Trophoblast cell (in vitro differentiated cells and primary cell): ENCODE data around the gene KCNJ5.
A peak's percentile ranks its signal among the peaks of the same experiment; 100 is the strongest.

ENCODE experiments used
- DNase-seq, 2 donors: peaks; one replicate each; pipeline ENCODE4 v3.0.0-alpha.2; 2016
- H2AFZ ChIP-seq: 2 replicates; pipeline ENCODE4 v1.6.1; 2013; ENCODE audit warnings: low read length, moderate library complexity, mild to moderate bottlenecking; ENCODE audit not compliant: insufficient read depth, poor library complexity
- H2AK5ac ChIP-seq: 2 replicates; pipeline ENCODE4 v1.6.1; 2013; ENCODE audit warnings: mild to moderate bottlenecking, low read length
- H2BK120ac ChIP-seq: 2 replicates; pipeline ENCODE4 v1.6.1; 2013; ENCODE audit warnings: low read length, mild to moderate bottlenecking, moderate library complexity; ENCODE audit not compliant: insufficient read depth, poor library complexity
- H2BK12ac ChIP-seq: 2 replicates; pipeline ENCODE4 v1.6.1; 2013; ENCODE audit warnings: mild to moderate bottlenecking, low read length, moderate library complexity
- H2BK5ac ChIP-seq: 2 replicates; pipeline ENCODE4 v1.6.1; 2013; ENCODE audit warnings: low read length, low read depth, moderate library complexity, mild to moderate bottlenecking; ENCODE audit not compliant: poor library complexity
- H3K14ac ChIP-seq: 2 replicates; pipeline ENCODE4 v1.6.1; 2013; ENCODE audit warnings: mild to moderate bottlenecking, low read length
- H3K18ac ChIP-seq: 2 replicates; pipeline ENCODE4 v1.6.1; 2013; ENCODE audit warnings: mild to moderate bottlenecking, low read length
- H3K23ac ChIP-seq: 2 replicates; pipeline ENCODE4 v1.6.1; 2013; ENCODE audit warnings: low read length
- H3K27ac ChIP-seq: 2 replicates; pipeline ENCODE4 v1.5.1; 2013; ENCODE audit warnings: low read depth, mild to moderate bottlenecking, inconsistent platforms, low read length, moderate library complexity
- H3K27me3 ChIP-seq: 2 replicates; pipeline ENCODE4 v1.6.1; 2013; ENCODE audit warnings: inconsistent platforms, mild to moderate bottlenecking, low read length, moderate library complexity; ENCODE audit not compliant: insufficient read depth
- H3K36me3 ChIP-seq, 2 experiments: 1 replicate in 1 of 2; 2 replicates in 1 of 2; pipeline ENCODE4 v1.6.1; 2013; ENCODE audit warnings: low read length in 2 of 2, mild to moderate bottlenecking in 2 of 2, moderate library complexity in 1 of 2; ENCODE audit not compliant: insufficient read depth in 2 of 2, control insufficient read depth in 1 of 2
- H3K4ac ChIP-seq: 2 replicates; pipeline ENCODE4 v1.6.1; 2013; ENCODE audit warnings: low read depth, mild to moderate bottlenecking, low read length, moderate library complexity
- H3K4me1 ChIP-seq, 2 experiments: 1 replicate in 1 of 2; 2 replicates in 1 of 2; pipeline ENCODE4 v1.6.1; 2013; ENCODE audit warnings: low read length in 2 of 2, mild to moderate bottlenecking in 2 of 2, moderate library complexity in 1 of 2; ENCODE audit not compliant: insufficient read depth in 2 of 2, control insufficient read depth in 1 of 2
- H3K4me2 ChIP-seq: 2 replicates; pipeline ENCODE4 v1.6.1; 2013; ENCODE audit warnings: inconsistent platforms, mild to moderate bottlenecking, low read length, moderate library complexity
- H3K4me3 ChIP-seq: 2 replicates; pipeline ENCODE4 v1.5.1; 2013; ENCODE audit warnings: mild to moderate bottlenecking, low read depth, low read length, inconsistent platforms
- H3K79me1 ChIP-seq: one replicate; pipeline ENCODE4 v1.6.1; 2013; ENCODE audit warnings: low read length
- H3K79me2 ChIP-seq: 2 replicates; pipeline ENCODE4 v1.6.1; 2013; ENCODE audit warnings: low read length, mild to moderate bottlenecking; ENCODE audit not compliant: control insufficient read depth, insufficient read depth, poor library complexity
- H3K9ac ChIP-seq: 2 replicates; pipeline ENCODE4 v1.6.1; 2013; ENCODE audit warnings: mild to moderate bottlenecking, low read length
- H3K9me3 ChIP-seq: 2 replicates; pipeline ENCODE4 v1.6.1; 2013; ENCODE audit warnings: low read depth, mild to moderate bottlenecking, control low read depth, inconsistent platforms, low read length; ENCODE audit not compliant: insufficient read depth
- H4K12ac ChIP-seq: 2 replicates; pipeline ENCODE4 v1.6.1; 2013; ENCODE audit warnings: low read depth, mild to moderate bottlenecking, low read length, moderate library complexity
- H4K8ac ChIP-seq: 2 replicates; pipeline ENCODE4 v1.6.1; 2013; ENCODE audit warnings: low read depth, mild to moderate bottlenecking, low read length, moderate library complexity
- H4K91ac ChIP-seq: one replicate; pipeline ENCODE4 v1.6.1; 2013; ENCODE audit warnings: low read depth, mild to moderate bottlenecking, low read length, moderate library complexity
- WGBS: extraction: QIAGEN DNeasy Blood & Tissue Kit; methylation state at CpG from one replicate; pipeline ENCODE4 v1.1.7; 2013; ENCODE audit warnings: missing lambda C conversion rate; ENCODE audit not compliant: insufficient read length, insufficient coverage; ENCODE audit errors: extremely low coverage; 5-methylcytosine and 5-hydroxymethylcytosine counted together

KCNJ5 gene

GRCh38 chr11:128846985-128847384 lies 44.2 kb upstream of the KCNJ5 start:
- H2BK5ac ChIP-seq, result no peak overlapping the region
- no peak overlapping the region for H2AFZ ChIP-seq
- H2AK5ac ChIP-seq, result no peak overlapping the region
- H2BK120ac ChIP-seq, result no peak overlapping the region
- H3K4me3 ChIP-seq, result no peak overlapping the region
- no peak overlapping the region for H3K14ac ChIP-seq
- H3K4me2 ChIP-seq, result no peak overlapping the region
- no peak for DNase-seq
- no CpG with 5 or more reads among the region's 4 CpGs for WGBS
- no peak overlapping the region for H3K4ac ChIP-seq
- no peaks in the 10 kb centered on the region for H3K79me2 ChIP-seq
- no peak overlapping the region for H4K8ac ChIP-seq
- H3K9ac ChIP-seq, result no peak overlapping the region
- H3K23ac ChIP-seq, result no peak overlapping the region
- H3K27ac ChIP-seq, result no peak overlapping the region
- no peaks in the 10 kb centered on the region for H3K27me3 ChIP-seq
- H3K4me1 ChIP-seq, result no peaks in the 10 kb centered on the region
- H4K12ac ChIP-seq, result no peak overlapping the region
- H3K79me1 ChIP-seq, result no peaks in the 10 kb centered on the region
- no peak overlapping the region for H3K18ac ChIP-seq
- H4K91ac ChIP-seq, result no peak overlapping the region
- no peaks in the 10 kb centered on the region for H3K9me3 ChIP-seq
- H3K36me3 ChIP-seq, result no peaks in the 10 kb centered on the region
- no peak overlapping the region for H2BK12ac ChIP-seq

GRCh38 chr11:128848815-128849455 lies 42.2 kb upstream of the KCNJ5 start:
- no peak overlapping the region for H4K12ac ChIP-seq
- H3K27me3 ChIP-seq, result no peaks in the 10 kb centered on the region
- H3K18ac ChIP-seq, result no peak overlapping the region
- H3K9ac ChIP-seq, result no peak overlapping the region
- H3K14ac ChIP-seq, result no peak overlapping the region
- H3K36me3 ChIP-seq, result no peaks in the 10 kb centered on the region
- H3K27ac ChIP-seq, result no peak overlapping the region
- no peaks in the 10 kb centered on the region for H3K9me3 ChIP-seq
- H3K79me1 ChIP-seq, result no peaks in the 10 kb centered on the region
- no peak overlapping the region for H3K4me2 ChIP-seq
- no peak overlapping the region for H3K23ac ChIP-seq
- H3K4me3 ChIP-seq, result no peak overlapping the region
- no peak overlapping the region for H2BK120ac ChIP-seq
- no peaks in the 10 kb centered on the region for H3K79me2 ChIP-seq
- no peak overlapping the region for H2AFZ ChIP-seq
- WGBS, result no CpG with 5 or more reads among the region's 10 CpGs
- H2AK5ac ChIP-seq, result no peak overlapping the region
- H4K8ac ChIP-seq, result no peak overlapping the region
- no peaks in the 10 kb centered on the region for H3K4me1 ChIP-seq
- H3K4ac ChIP-seq, result no peak overlapping the region
- no peak overlapping the region for H2BK12ac ChIP-seq
- no peak overlapping the region for H4K91ac ChIP-seq
- H2BK5ac ChIP-seq, result no peak overlapping the region
- peak; percentile 52 to 60 for DNase-seq

- Histone ChIP-seq H3K27ac (no peak overlapping the region), H3K18ac (no peak overlapping the region), H2BK5ac (no peak overlapping the region), H3K79me1 (no peaks in the 10 kb centered on the region), H3K27me3 (no peaks in the 10 kb centered on the region), H4K8ac (no peak overlapping the region), H3K4me2 (no peak overlapping the region), H4K91ac (no peak overlapping the region), H2AK5ac (no peak overlapping the region), H3K4me3 (no peak overlapping the region), H4K12ac (no peak overlapping the region), H3K4me1 (no peaks in the 10 kb centered on the region), H3K4ac (no peak overlapping the region), H3K9ac (no peak overlapping the region), H3K14ac (no peak overlapping the region), H3K79me2 (no peaks in the 10 kb centered on the region), H3K36me3 (no peaks in the 10 kb centered on the region), H2BK12ac (no peak overlapping the region), H2AFZ (no peak overlapping the region), H2BK120ac (no peak overlapping the region), H3K9me3 (no peaks in the 10 kb centered on the region), H3K23ac (no peak overlapping the region)
- no CpG with 5 or more reads among the region's 13 CpGs for WGBS
- no peak for DNase-seq
These were observed 38.7 kb upstream of the KCNJ5 start for GRCh38 chr11:128852327-128853023.

GRCh38 chr11:128853559-128853958 lies 37.6 kb upstream of the KCNJ5 start:
- H3K9ac ChIP-seq, result no peak overlapping the region
- no CpG with 5 or more reads among the region's 6 CpGs for WGBS

More at GRCh38 chr11:128853559-128853958, 37.6 kb upstream of the KCNJ5 start:
- no peaks in the 10 kb centered on the region for H3K27me3 ChIP-seq
- DNase-seq, result no peak
- H2BK5ac ChIP-seq, result no peak overlapping the region
- H4K91ac ChIP-seq, result no peak overlapping the region
- no peak overlapping the region for H2AFZ ChIP-seq
- no peak overlapping the region for H3K4ac ChIP-seq
- no peak overlapping the region for H3K27ac ChIP-seq
- H3K36me3 ChIP-seq, result no peaks in the 10 kb centered on the region
- H3K79me1 ChIP-seq, result no peaks in the 10 kb centered on the region
- no peak overlapping the region for H2BK120ac ChIP-seq
- H3K23ac ChIP-seq, result no peak overlapping the region
- no peak overlapping the region for H2BK12ac ChIP-seq
- H3K4me2 ChIP-seq, result no peak overlapping the region
- H3K4me1 ChIP-seq, result no peaks in the 10 kb centered on the region
- no peak overlapping the region for H4K12ac ChIP-seq
- H3K79me2 ChIP-seq, result no peaks in the 10 kb centered on the region
- no peak overlapping the region for H3K18ac ChIP-seq
- H3K9me3 ChIP-seq, result no peaks in the 10 kb centered on the region
- H2AK5ac ChIP-seq, result no peak overlapping the region
- H3K14ac ChIP-seq, result no peak overlapping the region
- H4K8ac ChIP-seq, result no peak overlapping the region
- H3K4me3 ChIP-seq, result no peak overlapping the region
